IPS-18c (cell line): ENCODE data around the gene CBFA2T3.

Experiments
- H3K4me3 ChIP-seq: 2 replicates; pipeline ENCODE4 v1.7.0; 2013; ENCODE audit warnings: low read depth, mild to moderate bottlenecking, low read length, moderate library complexity; ENCODE audit not compliant: insufficient read depth
- H3K9me3 ChIP-seq: one replicate; pipeline ENCODE4 v1.6.1; 2013; ENCODE audit warnings: mild to moderate bottlenecking, low read length, moderate library complexity; ENCODE audit not compliant: control insufficient read depth, insufficient read depth

Gene CBFA2T3

GRCh38 chr16:88913870-88914269 is 63.1 kb downstream of the CBFA2T3 start:
- H3K9me3 ChIP-seq = no peaks in the 10 kb centered on the region
- H3K4me3 ChIP-seq = no peak overlapping the region

GRCh38 chr16:88913001-88913612 is 63.9 kb downstream of the CBFA2T3 start:
- Histone ChIP-seq H3K4me3 (no peak overlapping the region), H3K9me3 (no peaks in the 10 kb centered on the region)

- H3K9me3 ChIP-seq = no peaks in the 10 kb centered on the region
- H3K4me3 ChIP-seq = no peak overlapping the region
Measured at GRCh38 chr16:88912556-88912955, 64.5 kb downstream of the CBFA2T3 start.

GRCh38 chr16:88911946-88912310 is 65.1 kb downstream of the CBFA2T3 start:
- Histone ChIP-seq H3K9me3 (no peaks in the 10 kb centered on the region), H3K4me3 (no peak overlapping the region)

GRCh38 chr16:88911136-88911945 is 65.7 kb downstream of the CBFA2T3 start:
- no peak overlapping the region for H3K4me3 ChIP-seq
- no peaks in the 10 kb centered on the region for H3K9me3 ChIP-seq

- no peaks in the 10 kb centered on the region for H3K9me3 ChIP-seq
- no peak overlapping the region for H3K4me3 ChIP-seq
Measured at GRCh38 chr16:88910284-88911135, 66.5 kb downstream of the CBFA2T3 start.

GRCh38 chr16:88909431-88910210 is 67.4 kb downstream of the CBFA2T3 start:
- no peaks in the 10 kb centered on the region for H3K9me3 ChIP-seq
- no peak overlapping the region for H3K4me3 ChIP-seq

- Histone ChIP-seq H3K9me3 (no peaks in the 10 kb centered on the region), H3K4me3 (no peak overlapping the region)
Measured at GRCh38 chr16:88908307-88908706, 68.7 kb downstream of the CBFA2T3 start.

- Histone ChIP-seq H3K9me3 (no peaks in the 10 kb centered on the region), H3K4me3 (no peak overlapping the region)
Measured at GRCh38 chr16:88907768-88908167, 69.2 kb downstream of the CBFA2T3 start.

GRCh38 chr16:88906535-88907105 is 70.4 kb downstream of the CBFA2T3 start:
- Histone ChIP-seq H3K4me3 (no peak overlapping the region), H3K9me3 (no peaks in the 10 kb centered on the region)

- Histone ChIP-seq H3K9me3 (no peaks in the 10 kb centered on the region), H3K4me3 (no peak overlapping the region)
Measured at GRCh38 chr16:88906020-88906419, 71.0 kb downstream of the CBFA2T3 start.

GRCh38 chr16:88905563-88905962 is 71.4 kb downstream of the CBFA2T3 start:
- Histone ChIP-seq H3K9me3 (no peaks in the 10 kb centered on the region), H3K4me3 (no peak overlapping the region)

GRCh38 chr16:88904676-88905365 is 72.2 kb downstream of the CBFA2T3 start:
- Histone ChIP-seq H3K4me3 (no peak overlapping the region), H3K9me3 (no peaks in the 10 kb centered on the region)

- Histone ChIP-seq H3K9me3 (no peaks in the 10 kb centered on the region), H3K4me3 (no peak overlapping the region)
Measured at GRCh38 chr16:88903267-88903666, 73.7 kb downstream of the CBFA2T3 start.

- Histone ChIP-seq H3K4me3 (no peak overlapping the region), H3K9me3 (no peaks in the 10 kb centered on the region)
Measured at GRCh38 chr16:88902744-88903143, 74.3 kb downstream of the CBFA2T3 start.

- no peaks in the 10 kb centered on the region for H3K9me3 ChIP-seq
- no peak overlapping the region for H3K4me3 ChIP-seq
Measured at GRCh38 chr16:88901718-88902337, 75.2 kb downstream of the CBFA2T3 start.
